PC-9 (cell line): ENCODE data around the gene ARHGEF9.

Source experiments
- EZH2 ChIP-seq: fragments of 200-600 bp; sonication (generic); IDR thresholded peaks from 2 replicates; pipeline ENCODE4 v1.8.0; 2017; ENCODE audit warnings: antibody characterized with exemption, low read depth
- TF ChIP-seq, protein P1 (sequence below): fragments of 200-600 bp; sonication (generic); conservative IDR thresholded peaks from 2 replicates; pipeline ENCODE4 v1.6.1; 2017; ENCODE audit warnings: mixed run types, antibody characterized with exemption, mild to moderate bottlenecking, moderate library complexity

DNA sequence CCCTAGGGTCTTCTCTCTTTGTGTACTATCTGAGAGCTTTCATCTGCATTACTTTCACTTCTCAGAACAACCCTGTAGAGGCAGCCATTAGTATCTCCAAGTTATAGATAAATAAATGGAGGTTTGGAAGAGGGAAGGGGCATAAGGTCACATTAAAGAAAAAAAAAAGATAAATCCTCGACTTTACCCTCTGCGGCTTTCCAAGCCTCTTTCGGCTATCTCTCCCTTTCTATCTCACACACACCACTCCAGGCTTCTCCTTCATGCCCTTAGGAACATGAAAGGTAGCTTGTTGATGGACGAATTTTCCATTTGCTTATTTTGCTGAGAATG, 660 bp upstream of the ARHGEF9 start:
- TF ChIP-seq, protein P1, sequence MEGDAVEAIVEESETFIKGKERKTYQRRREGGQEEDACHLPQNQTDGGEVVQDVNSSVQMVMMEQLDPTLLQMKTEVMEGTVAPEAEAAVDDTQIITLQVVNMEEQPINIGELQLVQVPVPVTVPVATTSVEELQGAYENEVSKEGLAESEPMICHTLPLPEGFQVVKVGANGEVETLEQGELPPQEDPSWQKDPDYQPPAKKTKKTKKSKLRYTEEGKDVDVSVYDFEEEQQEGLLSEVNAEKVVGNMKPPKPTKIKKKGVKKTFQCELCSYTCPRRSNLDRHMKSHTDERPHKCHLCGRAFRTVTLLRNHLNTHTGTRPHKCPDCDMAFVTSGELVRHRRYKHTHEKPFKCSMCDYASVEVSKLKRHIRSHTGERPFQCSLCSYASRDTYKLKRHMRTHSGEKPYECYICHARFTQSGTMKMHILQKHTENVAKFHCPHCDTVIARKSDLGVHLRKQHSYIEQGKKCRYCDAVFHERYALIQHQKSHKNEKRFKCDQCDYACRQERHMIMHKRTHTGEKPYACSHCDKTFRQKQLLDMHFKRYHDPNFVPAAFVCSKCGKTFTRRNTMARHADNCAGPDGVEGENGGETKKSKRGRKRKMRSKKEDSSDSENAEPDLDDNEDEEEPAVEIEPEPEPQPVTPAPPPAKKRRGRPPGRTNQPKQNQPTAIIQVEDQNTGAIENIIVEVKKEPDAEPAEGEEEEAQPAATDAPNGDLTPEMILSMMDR, result no peak
- TF ChIP-seq EZH2, result no peak
